Measurements from ENCODE around the gene PATZ1.

PATZ1 gene

GRCh38 chr22:31313366-31314147 is 32.6 kb downstream of the PATZ1 start:
- DNase-seq = peak; percentile 45

- no peak for DNase-seq
Measured at GRCh38 chr22:31308181-31308580, 38.0 kb downstream of the PATZ1 start.

- no peak for DNase-seq
Measured at GRCh38 chr22:31305194-31305593, 41.0 kb downstream of the PATZ1 start.

- no peak for DNase-seq
Measured at GRCh38 chr22:31302537-31302936, 43.6 kb downstream of the PATZ1 start.

DNA sequence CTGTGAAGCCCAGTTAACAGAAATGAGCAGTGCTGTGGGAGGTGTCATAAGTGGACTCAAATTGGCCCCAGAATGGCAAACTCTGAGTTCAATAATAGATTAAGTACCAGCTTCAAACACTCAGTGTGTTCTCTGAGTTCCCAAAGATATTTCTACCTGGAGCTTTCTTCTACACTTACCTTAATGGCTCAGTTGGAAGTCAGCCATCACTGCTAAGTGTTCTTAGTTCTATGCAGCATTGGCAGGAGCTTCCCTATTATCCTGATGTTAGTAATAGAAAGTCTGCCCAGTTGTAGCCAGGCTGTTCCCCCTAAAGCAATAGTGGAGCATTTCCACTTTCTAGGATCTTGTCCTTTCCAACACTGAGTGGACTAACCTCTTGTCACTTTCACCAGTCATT is 44.1 kb downstream of the PATZ1 start:
- DNase-seq = no peak

DNA sequence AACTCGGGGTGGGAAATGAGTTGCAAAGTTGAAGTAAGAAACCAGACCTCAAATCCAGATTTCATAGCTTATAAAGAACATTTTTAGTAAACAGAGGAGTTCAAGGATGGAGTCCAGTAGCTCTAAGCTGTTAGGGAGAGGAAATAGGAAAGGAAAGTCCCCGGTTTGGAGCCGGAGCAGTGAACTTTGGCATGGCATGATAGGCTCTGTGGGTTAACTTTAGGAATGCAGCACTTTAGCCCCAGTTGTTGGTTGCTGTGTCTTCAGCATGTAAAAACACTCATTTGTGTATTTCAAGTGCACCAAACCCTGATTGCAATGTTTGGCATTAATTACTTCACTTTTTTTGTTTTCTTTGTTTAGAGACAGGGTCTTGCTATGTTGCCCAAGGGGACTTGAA is 45.2 kb downstream of the PATZ1 start:
- no peak for DNase-seq

DNA sequence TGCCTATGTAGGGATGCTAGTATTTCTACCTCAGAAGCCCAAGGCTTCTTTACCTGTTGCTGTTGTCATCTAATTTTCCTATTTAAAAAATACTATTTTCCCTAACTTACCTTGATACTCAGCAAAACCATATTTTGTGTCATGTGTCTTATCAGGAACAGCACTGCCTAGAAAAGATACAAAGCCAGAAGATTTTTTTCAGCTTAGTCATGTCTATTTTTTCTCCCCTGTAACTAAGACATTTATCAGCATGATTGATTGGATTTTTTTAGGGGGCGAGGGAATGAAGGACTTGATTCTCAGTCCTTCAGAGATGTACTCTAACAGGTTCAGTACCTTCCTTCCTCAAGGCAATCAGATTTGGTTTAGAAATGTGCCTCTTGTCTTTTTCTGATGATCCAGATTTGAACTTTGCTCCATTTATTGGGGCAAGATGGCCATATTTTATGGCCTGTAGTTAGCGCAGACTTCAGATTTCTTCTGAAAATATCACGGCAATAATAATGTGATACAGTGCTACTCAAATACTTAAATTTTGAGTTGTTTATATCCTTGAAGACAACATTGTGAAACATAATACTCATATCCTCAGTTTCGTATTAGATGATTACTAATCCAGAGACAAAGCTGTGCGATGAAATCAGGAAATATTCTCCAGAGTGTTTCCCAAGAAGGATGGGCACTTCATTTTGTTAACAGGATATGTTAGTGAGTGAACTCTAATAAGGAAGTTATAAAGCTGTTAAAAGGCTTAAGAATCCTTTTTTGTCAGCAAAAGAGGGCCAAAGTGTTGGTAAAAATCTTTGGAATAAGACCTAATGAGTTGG is 50.1 kb downstream of the PATZ1 start:
- DNase-seq = no peak

DNA sequence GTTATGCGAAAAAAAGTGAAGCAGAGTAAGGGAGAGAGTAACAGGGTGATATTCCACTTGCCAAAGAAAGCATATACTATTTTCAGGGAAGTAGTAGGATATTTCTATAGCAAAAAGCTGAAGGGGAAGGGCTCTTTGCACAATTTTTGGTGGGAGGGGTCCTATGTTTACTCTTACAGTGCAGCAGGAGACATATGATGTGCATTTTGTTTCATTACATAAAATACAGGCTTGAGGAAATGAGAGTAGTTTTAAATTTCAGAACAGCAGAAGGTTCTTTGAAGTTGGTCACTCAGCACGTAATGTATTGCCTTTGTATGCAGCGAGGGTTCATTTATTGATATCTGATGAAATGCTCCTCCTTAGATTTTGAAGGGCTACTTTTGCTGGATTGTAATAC is 50.8 kb downstream of the PATZ1 start:
- no peak for DNase-seq

GRCh38 chr22:31292236-31292989 is 53.7 kb downstream of the PATZ1 start, which contains the start of gene PIK3IP1:
TSS of gene PIK3IP1 (minus strand) at chr22:31292488. CDS start at chr22:31292344, 144 bp downstream.
- DNase-seq = peak; percentile 82

DNA sequence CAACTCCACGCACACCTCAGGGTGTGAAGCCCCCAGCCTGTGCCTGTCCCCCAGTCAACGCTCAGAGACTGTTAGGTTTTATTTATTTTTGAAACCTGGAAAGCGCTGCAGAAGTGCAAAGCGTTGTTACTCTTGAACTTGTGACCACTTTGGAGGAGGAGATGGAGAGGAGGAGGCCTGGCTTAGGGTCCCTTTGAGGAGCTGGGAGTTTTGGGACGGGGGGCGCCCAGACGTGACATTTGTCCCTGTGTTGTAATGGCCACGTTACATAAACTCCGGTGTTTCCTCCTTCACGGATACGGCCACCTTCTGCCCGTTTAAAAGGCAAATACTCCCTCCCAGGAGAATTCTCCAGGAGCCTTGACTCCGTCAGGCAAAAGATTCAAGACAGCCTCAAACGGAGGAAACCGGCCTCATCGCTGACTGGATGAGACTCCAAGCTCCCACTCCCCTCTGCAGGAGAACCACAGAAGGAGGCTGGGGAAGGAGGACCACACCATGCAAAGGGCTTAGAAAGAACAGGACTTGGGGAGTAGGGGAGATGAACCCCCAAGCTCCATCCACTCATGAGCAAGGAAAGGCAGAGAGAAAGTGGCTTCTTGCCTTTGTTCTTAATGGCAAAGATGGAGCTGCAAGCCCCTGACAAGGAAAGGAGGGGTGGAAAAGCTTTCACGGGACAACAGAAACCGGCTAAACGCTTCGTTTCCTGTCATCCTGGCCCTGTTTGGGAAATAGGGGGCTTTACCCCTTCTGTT is 54.5 kb downstream of the PATZ1 start:
- DNase-seq = no peak

DNA sequence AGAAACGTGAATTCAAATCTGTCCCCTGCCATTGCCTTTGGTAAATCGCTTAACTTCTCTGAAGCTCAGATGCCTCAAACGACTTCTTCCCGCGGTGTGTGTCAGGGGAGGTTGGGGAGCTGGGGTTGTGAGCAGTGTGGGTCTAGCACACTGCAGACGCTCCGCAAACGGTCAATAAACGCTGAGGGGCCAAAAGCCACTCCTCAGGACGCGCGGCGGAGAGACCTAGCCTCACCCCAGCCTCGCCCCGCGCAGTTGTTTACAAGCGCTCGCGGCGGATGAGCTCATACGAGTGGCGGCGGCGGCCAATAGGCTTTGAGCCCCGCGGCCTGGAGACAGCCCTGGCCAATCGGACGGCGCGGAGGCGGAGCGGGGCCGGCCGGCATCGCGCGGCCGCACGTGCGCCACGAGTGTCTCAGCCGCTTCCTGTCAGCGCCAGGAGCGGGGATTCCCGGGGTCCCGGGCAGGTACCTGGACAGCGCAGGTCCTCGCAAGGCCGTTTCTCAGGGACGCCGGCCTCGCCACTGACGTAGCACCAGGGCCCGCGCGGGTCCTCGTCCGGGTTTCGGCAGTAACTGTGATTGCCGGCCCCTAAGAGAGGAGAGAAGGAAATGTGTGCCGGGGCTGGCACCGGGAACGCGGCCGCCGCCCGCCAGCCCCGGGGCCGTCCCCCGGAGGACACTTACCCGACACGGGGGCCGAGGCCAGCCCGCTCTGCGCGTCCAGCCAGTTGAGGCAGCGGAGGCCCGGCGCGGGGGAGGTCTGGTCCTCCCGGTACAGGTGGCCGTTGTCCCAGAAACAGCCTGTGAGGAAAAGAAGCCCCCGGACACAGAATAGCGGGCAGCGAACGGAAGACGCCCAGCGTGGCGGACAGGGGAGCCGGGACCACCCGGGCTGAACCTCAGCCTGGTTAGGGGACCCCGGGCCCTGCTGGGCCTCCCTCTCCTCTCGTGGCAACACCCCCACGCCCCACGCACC is 55.4 kb downstream of the PATZ1 start:
- DNase-seq = peak; percentile 92

- no peak for DNase-seq
Measured at GRCh38 chr22:31289344-31289743, 56.8 kb downstream of the PATZ1 start.

- no peak for DNase-seq
Measured at GRCh38 chr22:31288496-31289240, 57.5 kb downstream of the PATZ1 start.

GRCh38 chr22:31287818-31288495 is 58.2 kb downstream of the PATZ1 start:
- no peak for DNase-seq

- DNase-seq = peak; percentile 56
Measured at GRCh38 chr22:31286360-31287255, 59.5 kb downstream of the PATZ1 start.

DNA sequence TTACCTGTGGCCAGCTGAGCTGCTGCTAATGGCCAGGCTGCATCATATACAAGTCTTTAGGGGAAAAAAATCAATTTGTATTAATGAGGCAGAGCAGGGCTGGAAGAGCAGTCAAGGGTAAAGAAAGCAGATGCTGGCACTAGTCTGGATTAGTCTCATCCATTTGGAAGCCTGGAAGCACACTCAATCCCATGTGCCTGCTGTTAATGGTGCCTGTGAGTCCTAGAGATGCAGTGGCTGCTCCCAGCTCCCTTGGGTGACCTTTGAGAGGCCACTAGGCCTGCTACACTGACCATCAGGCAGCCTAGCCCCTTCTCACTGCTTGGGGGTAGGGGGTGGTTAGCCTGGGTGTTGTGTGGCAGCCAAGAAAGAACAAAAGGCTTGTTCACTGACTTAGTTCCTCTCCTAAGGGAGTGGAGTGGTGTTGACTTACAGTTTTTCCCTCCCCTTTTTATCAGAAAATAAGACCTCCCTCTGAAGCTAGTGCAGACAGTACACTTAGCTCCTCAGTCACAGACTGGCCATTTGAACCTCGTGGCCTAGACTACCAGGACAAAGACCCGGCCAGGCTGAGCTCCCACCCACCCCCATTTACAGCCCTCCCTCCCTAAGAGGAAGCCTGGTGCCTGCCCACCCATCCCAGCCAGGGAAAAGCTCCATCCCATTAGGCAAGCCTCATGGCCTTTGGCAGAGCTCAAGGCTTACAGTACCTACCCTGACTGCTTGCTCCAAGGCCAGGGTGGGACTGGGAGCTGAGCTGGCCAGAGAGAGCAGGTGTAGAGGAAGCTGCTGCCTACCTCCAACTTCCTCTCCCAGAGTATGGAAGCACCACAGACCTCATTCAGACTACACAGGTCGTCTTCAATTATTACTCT is 61.6 kb downstream of the PATZ1 start:
- DNase-seq = no peak

GRCh38 chr22:31282748-31283468 is 63.2 kb downstream of the PATZ1 start:
- DNase-seq = no peak

Measured in stimulated activated naive CD4-positive, alpha-beta T cell treated with Interleukin-2 at 50 U/mL for 16 hours (primary cell).